Right lung (tissue), 5 donors: ENCODE measurements around the gene MARK1. TPM values are rescaled to one million over a fixed set of nuclear protein-coding genes. Genes with fewer than 3 reads are reported as not detected.
"Not testable (repeated sequence)": the region's sequence is repeated elsewhere in the genome, so short reads cannot be mapped to it uniquely, and the experiment has no call there.

Experiments
- DNase-seq, 2 donors: peaks; one replicate each; pipeline ENCODE4 v3.0.0-alpha.2; 2013
- polyA plus RNA-seq, 5 donors: library from polyadenylated mRNA; unstranded; fragments of 120-200 nt; gene quantifications; one replicate each; pipeline versions ENCODE4 v1.2.1 to v1.2.3, GENCODE V29; 2013; ENCODE audit warnings: inconsistent platforms in 1 of 5, low replicate concordance in 1 of 5; ENCODE audit not compliant: insufficient read length in 5 of 5, insufficient read depth in 1 of 5

MARK1 gene
- polyA plus RNA-seq, 5 donors = 6.5 to 9.7 (median 9.1) TPM

DNA sequence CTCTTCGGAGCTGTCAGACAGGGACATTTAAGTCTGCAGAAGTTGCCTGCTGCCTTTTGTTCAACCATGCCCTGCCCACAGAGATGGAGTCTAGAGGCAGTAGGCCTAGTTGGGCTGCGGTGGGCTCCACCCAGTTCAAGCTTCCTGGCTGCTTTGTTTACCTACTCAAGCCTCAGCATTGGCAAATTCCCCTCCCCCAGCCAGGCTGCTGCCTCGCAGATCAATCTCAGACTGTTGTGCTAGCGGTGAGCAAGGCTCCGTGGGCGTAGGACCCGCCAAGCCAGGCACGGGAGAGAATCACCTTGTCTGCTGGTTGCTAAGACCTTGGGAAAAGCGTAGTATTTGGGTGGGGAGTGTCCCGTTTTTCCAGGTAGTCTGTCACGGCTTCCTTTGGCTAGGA, 83.2 kb downstream of the MARK1 start:
- not testable (repeated sequence) for DNase-seq

DNA sequence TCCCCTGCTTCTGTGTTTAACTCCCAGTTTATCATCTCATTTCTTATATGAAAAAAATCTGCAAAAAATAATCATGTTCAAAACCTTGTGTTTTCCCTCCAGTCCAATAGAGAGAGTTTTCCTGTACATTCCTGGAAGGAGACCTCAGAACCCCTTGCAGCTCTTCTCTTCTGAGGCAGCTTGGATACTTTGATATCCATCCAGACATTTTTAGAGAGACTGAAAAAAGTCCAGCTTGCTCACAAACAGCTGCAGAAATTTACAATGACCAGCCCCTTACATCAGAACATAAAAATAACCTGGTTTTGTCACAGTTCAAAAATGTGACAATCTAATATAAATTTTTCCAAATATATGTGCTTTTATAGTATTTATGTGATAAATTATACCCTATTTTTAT, 88.9 kb downstream of the MARK1 start:
- DNase-seq = no peak

DNA sequence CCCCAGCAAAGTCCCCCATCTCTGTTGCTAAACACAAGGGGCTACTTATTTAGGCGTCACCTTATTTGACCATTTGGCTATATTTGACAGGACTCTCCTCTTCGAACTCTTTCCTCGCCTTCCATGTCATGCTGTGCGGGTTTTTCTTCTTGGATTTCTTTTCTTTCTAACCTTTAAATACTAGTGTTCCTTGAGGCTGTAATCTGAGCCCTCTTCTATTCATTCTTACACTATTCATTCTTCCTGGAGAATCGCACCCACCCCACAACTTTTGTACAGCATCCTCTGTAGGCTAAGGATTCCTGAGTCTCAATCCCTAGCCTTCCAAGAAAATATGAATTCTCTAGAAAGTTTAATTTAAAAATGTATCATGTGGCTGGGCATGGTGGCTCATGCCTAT, 100.5 kb downstream of the MARK1 start:
- DNase-seq = no peak

DNA sequence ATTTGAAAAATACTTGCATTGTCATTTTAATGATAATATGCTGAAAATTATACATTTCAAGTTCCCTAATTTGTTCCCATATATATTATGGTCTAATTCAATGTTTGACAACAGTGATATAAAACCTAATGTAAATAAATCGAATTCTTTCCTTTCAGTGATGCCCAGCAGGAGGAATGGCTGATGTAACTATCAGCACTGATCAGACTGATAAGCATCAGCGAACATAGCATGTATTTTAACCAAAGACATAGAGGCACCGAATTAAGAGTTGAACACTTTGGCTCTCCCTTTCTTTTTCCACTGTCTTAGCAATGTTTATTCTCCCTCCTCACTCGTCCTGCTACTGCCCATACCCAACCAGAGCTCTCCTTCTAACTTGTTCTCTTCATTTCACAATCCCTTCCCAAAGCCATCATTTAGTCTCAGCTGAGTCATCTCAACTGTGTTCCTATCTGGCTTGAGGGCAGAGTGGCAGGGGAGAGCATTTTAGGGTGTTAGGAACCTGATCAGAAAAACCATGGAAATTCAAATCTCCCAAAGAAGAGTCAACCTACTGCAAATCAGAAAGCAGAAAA, 103.4 kb downstream of the MARK1 start:
- no peak for DNase-seq

DNA sequence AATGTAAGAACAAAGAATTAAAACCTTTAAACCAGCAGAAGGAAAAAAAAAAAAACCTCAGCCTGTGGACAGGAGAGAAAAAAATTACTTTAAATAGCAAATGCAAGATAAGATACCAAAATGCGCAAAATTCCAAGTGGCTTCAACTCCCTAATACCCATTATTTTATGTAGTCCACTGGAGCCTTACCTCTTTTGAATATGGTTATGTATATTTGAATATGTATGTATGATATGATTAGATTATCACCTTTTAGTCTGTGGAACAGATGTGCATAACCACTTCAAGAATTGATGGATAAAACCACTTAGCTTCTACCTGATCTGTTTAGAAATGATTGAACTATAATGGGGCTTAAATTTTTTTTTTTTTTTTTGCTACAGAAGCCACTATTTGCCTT, 109.8 kb downstream of the MARK1 start:
- DNase-seq = no peak

DNA sequence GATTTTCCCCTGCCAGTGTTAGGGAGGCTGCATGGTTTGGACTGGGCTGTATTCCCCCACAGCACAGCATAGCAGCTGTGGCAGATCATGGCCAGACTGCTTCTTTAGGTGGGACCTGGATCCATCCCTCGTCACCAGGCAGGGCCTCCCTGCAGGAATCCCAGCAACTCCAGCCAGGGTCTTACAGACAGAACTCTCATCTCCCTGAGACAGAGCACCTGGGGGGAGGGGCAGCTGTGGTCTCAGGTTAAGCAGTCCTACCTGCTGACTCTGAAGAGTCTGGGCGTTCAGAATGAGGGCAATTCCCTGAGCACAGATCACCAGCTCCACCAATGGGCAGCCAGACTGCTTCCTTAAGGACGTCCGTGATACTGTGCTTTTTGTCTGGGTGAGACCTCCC, 114.3 kb downstream of the MARK1 start:
- no peak for DNase-seq

DNA sequence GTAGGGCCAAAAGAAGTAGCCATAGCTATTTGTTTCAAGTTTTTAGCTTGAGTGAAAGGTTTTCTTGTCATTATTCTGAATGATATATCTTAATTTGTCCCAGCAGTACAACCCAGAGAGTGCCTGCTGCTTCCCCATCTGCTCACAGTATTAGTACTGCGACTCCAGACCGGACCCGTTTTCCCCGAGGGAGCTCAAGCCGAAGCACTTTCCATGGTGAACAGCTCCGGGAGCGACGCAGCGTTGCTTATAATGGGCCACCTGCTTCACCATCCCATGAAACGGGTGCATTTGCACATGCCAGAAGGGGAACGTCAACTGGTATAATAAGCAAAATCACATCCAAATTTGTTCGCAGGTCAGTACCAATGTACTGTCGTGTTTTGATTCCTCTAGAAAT, 125.1 kb downstream of the MARK1 start:
- no peak for DNase-seq

DNA sequence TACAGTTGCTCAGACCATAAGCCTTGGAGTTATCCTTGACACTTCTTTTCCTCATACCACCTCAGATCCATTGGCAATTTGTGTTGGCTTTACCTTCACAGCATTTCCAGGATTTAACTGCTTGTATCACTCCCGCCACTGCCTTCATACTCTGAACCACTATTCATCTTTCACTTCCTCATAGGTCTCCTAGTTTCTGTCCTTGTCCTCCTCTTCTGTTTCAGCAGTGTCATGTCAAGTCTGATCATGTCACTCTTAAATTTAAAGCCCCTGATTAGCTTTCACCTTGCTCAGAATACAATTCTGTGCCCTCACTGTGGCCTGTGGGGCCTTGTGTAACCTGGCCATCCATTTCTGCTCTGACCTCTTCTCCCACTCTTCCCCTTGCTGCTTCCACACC, 127.6 kb downstream of the MARK1 start:
- DNase-seq = no peak

DNA sequence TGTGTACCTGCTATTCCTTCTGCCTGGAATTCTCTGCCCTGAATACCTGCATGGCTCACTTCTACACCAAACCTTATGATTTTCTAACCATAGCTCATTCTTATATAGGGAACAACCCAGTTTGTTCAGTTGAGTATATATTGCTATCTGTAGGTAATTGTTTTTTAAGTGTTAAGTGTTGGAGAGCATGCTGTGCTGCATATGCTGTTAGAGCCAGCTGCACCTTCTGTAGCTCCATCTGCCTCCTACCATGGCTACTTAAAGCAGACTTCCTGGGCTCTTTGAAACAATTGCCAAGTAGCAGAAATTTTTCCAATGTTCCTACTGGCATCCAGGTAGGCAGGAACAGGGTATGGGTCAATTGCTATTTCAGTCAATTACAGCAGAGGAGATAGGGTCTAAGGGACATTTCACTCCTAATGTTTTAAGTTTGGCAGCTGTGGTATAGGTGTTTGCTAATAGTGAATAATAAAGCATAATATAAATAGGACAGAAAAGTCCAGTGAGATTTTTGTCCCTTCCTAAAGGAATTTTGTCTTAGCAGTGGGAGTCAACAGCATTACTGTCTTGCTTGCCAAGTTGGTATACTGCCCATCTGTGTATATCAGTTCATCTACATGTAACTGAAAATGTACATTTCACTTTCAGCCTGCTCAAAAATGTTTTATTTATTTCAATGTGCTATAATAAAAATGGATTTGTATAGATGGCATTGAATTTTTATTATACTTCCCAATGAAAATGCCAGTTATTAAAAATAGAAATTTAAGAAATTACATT, 128.2 kb downstream of the MARK1 start:
- DNase-seq = no peak

DNA sequence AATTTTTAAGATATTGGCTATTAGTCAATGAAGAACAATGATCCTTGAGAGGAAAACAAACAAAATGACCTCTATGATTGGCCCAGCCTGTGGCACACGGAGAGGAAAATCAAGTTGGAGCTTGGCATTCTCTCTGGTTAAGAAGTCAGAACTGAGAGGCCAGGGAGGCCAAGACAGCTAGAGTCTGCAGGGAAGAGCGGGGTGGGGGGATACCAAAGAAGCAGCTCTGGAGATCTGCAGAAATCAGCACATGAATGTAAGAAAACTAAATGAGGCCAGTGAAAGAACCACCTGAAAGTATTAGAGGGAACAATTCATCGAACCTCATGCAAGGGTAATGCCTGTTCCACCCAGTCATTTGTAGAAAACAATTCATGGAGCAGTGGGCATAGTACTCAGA, 138.4 kb downstream of the MARK1 start:
- no peak for DNase-seq

DNA sequence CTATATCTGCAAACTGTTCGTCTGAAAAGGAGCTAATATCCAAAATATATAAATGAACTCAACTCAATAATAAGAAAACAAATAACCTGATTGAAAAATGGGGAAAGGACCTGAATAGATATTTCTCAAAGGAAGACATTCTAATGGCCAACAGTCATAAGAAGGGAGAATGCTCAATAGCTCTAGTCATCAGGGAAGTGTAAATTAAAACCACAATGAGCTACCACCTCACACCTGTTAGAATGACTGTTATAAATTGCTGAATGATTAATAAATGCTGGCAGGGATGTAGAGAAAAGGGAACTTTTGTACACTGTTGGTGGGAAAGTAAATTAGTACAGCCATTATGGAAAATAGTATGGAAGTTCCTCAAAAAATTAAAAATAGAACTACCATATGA, 141.1 kb downstream of the MARK1 start:
- no peak for DNase-seq

DNA sequence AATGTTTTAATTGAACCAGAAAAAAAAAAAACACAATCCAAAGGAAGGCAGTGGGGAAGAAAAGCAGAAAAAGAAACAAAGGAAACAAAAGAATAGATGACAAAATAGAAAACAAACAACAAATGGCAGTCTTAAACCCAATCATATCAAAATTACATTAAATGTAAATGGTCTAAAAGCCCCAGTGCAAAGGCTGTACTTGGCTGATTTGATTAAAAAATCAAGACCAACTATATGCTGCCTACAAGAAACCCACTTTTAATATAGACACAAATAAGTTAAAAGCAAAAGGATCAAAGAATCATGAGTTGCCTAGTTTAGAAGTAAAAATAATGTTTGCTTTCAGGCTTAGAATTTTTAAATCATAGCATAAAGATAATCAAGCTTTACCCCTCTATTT, 142.4 kb downstream of the MARK1 start:
- no peak for DNase-seq

DNA sequence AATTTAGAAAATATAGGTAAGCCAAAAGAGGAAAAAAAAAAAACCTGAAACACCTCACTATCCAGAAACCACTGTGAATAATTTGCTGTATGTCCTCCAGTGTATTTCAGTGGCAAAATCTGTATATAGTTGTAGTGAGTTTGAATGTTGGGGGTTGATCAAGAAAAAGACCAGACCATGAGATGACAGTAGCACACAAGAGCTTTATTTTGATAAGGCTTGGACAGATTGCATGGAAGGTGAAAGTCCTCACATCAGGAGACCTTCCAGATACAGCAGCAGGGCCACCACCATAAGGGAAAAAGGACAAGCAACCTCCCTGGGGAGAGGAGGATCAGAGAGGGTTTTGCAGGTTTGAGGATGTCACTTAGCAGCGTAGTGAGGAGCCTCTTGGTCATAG, 146.0 kb downstream of the MARK1 start:
- no peak for DNase-seq

DNA sequence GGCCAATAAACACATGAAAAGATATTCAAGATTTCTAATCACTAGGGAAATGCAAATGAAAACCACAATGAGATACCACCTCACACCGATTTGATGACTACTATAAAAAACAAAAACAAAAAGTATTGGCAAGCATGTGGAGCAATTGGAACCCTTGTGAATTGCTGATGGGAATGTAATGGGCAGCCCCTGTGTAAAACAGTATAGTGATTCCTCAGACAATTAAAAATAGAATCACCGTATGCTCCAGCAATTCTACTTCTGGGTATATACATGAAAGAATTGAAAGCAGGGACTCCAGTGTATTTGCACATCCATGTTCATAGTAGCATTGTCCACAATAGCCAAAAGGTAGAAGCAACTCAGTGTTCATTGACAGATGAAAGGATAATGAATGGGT, 149.3 kb downstream of the MARK1 start:
- no peak for DNase-seq

DNA sequence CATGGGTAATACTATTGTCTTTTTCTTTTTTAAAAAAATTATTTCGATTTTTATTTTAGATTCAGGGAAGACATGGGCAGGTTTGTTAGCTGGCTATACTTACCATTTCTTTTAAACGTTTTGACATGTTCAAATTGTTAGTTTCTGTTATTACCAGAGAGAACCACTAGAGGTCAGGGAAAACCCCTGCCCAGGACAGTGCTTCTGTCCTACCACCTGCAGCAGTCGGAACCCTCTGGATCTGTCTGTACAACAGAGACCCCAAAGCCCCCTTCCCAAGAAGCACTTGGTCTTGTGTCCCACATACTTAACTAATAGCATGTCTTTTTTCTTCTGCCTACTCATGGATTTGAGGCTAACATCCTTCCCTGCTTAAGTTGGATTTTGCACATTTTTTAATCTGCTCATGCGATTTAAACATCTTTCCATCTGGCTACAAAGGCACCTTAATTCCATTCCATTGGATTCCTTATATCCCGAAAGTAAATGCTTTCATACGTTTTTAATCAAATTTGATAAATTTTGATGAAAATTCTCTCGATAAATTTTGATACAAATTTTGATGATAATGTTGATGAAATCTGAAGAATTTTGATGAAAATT, 152.2 kb downstream of the MARK1 start:
- no peak for DNase-seq

DNA sequence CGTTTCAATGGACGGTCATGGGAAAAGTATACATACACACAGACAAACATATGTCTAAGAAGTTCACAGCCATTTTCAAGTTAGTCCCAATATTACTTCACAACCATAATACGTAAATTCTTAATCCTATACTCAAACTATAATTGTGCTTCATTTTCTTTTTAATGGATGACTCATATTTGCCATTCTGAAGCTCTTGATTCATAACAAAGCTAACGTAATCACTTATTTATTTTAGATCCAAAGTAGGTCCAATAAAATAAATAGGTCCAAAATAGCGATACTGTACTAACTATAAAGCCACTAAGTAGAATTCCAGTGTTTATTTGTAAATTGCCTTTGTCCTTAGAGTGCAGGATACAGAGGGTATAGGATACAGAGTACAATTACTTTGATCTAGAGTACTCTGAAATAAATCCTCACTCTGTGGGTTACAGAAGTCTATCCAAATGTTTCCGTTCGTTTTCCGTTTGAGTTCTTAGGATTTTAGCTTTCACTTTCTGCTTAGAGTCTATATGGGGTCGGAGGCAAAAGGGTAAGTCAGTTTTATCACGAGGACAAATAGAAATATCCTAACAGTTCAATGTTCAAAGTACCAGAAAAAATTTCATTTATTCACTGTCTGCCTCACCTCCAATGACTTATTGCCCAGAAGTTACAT, 153.4 kb downstream of the MARK1 start:
- DNase-seq = no peak

DNA sequence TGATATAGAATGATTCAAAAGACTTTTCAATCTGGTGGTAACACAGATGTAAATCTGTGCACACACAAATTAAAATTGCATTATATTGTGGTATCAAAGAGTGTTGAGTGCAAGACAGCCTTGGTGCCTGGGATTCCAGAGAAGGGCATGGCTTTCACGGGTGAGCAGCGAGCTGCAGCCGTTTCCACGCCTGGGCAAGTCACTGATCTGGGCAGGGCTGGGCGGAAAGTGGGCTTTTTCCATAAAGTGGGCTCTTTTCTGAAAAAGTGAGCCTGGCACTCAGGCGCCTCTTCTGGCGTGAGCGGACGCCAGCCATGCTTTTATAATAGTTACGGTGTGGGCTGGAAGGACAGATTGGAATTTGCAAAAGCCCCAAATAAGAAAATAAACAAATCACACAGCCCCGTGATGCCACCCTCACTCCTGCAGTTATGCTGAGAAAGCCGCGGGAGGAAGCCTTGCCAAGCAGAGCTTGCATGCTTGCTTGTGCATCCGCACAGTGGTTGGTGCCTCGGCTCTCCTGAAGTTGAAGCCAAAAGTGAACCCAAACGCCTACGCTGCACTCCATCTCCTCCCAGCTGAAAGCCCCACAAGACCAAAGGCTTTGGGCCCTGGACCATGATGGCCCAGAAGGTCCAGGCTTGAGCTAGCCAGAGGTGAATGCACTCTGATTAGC, 155.1 kb downstream of the MARK1 start:
- no peak for DNase-seq

DNA sequence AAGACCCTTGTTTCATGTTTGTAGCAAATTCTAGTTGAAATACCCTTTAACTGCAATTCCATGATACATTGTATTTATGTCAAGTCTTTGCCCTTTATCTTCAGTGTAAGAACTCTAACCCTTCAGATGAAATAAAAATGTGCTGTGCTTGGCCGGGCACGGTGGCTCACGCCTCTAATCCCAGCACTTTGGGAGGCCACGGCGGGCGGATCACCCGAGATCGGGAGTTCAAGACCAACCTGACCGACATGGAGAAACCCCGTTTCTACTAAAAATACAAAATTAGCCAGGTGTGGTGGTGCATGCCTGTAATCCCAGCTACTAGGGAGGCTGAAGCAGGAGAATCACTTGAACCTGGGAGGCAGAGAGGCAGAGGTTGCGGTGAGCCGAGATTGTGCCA, 155.8 kb downstream of the MARK1 start:
- not testable (repeated sequence) for DNase-seq

DNA sequence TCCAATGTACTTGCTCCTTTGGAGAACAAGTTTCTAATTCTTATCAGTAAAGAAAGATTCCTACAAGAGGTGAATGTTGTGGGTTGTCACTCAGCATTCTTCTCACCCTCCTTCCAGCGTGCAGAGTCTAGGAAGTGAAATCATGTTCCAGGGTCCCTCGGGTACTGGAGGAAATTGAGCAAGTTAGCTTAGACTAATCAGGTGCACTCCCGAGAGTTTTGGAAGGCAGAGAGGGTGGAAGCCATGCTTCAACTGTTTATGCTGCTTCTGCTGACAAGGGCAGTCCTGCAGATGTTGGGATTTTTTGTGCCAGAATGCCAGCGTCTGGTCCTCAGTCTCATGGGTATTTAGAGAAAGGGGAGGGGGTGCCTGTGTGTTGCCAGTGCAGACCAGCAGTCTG, 157.0 kb downstream of the MARK1 start:
- DNase-seq = no peak

DNA sequence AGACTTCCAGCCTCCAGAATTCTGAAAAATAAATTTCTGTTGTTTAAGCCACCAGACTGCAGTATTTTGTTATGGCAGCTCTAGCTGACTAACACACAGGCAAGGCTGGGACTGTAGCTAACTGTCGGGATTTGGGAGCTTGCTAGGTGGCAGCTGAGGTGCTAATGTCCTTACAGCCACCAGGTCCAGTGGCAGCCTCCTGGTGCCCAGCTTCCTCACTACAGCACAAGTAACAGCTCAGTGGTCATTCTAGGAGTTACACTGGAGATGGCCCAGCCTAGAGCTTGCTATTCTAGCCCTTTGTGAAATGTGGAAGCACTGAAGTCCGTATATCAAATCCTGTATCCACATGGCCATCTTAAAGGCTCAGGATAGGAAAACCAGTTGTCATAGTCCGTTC, 157.9 kb downstream of the MARK1 start:
- DNase-seq = no peak

DNA sequence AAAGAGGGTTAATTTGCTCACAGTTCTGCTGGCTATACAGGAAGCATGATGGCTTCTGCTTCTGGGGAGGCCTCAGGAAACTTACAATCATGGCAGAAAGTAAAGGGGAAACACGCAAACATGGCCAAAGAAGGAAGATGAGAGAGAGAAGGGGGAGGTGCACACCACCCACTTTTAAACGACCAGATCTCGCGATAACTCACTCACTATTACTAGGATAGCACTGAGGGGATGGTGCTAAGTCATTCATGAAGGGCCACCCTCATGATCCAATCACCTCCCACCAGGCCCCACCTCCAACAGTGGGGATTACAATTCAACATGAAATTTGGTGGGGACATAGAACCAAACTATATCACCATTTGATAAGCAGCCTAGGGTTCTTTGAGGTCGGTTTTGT, 159.9 kb downstream of the MARK1 start:
- no peak for DNase-seq

DNA sequence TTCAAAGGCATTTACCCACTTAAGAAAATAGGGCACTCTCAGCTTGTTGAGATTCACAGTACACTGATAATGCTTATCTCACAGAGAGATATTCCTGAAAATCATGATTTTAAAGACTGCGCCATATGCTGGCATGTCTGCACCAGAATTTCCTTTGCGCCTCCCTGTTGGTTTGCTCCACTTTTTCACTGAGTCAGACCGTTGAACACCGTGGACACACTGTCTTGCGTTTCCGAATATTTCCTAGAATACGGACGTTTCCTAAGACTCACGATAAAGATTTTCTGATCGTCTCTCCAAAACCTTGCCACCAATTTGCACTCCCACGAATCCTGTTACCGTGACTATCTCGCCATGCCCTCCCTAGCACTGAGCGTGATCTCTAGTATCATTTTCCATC, 161.7 kb downstream of the MARK1 start:
- no peak for DNase-seq
